ENCODE results near the gene STX11.

Gene STX11

GRCh38 chr6:144215402-144215931, 65.2 kb downstream of the STX11 start:
- peak; percentile 17 for DNase-seq (ENCODE audit: low read depth)

- peak; percentile 96 for DNase-seq (ENCODE audit: low read depth)
Measured at GRCh38 chr6:144215932-144216667, 65.8 kb downstream of the STX11 start.

- no peak for DNase-seq (ENCODE audit: low read depth)
Measured at GRCh38 chr6:144216668-144217218, 66.4 kb downstream of the STX11 start.

- no peak for DNase-seq (ENCODE audit: low read depth)
Measured at GRCh38 chr6:144217264-144217663, 66.9 kb downstream of the STX11 start.

GRCh38 chr6:144217797-144218196, 67.5 kb downstream of the STX11 start:
- DNase-seq (ENCODE audit: low read depth) = no peak

GRCh38 chr6:144219056-144219685, 68.9 kb downstream of the STX11 start:
- DNase-seq (ENCODE audit: low read depth) = peak; percentile 64

GRCh38 chr6:144220031-144220790, 69.9 kb downstream of the STX11 start:
- DNase-seq (ENCODE audit: low read depth) = no peak

GRCh38 chr6:144223686-144224085, 73.4 kb downstream of the STX11 start:
- no peak for DNase-seq (ENCODE audit: low read depth)

- DNase-seq (ENCODE audit: low read depth) = no peak
Measured at GRCh38 chr6:144231721-144232120, 81.4 kb downstream of the STX11 start.

- DNase-seq (ENCODE audit: low read depth) = no peak
Measured at GRCh38 chr6:144232176-144232831, 82.0 kb downstream of the STX11 start.

- DNase-seq (ENCODE audit: low read depth) = no peak
Measured at GRCh38 chr6:144232832-144233230, 82.5 kb downstream of the STX11 start.

GRCh38 chr6:144234399-144234798, 84.1 kb downstream of the STX11 start:
- DNase-seq (ENCODE audit: low read depth) = no peak

GRCh38 chr6:144234935-144235334, 84.6 kb downstream of the STX11 start:
- no peak for DNase-seq (ENCODE audit: low read depth)

Measured in amniotic epithelial cell (primary cell).